GM23248 (cell line): ENCODE data around the gene ELMOD1. TPM values are rescaled to one million over a fixed set of nuclear protein-coding genes. Genes with fewer than 3 reads are reported as not detected.
A peak's percentile ranks its signal among the peaks of the same experiment; 100 is the strongest.

Experiments
- DNase-seq: peaks from one replicate; pipeline ENCODE4 v3.0.0-alpha.2; 2015
- H2AFZ ChIP-seq: fragments of 200-600 bp; sonication (generic); 2 replicates; pipeline ENCODE4 v1.6.1; 2016; ENCODE audit warnings: antibody characterized with exemption
- H3F3A ChIP-seq: fragments of 200-600 bp; sonication (generic); 2 replicates; pipeline ENCODE4 v1.6.1; 2016; ENCODE audit warnings: mild to moderate bottlenecking, antibody characterized with exemption, mixed run types; ENCODE audit not compliant: insufficient read depth
- H3K27ac ChIP-seq: fragments of 200-600 bp; sonication (generic); 2 replicates; pipeline ENCODE4 v1.5.1; 2016; ENCODE audit warnings: mild to moderate bottlenecking
- H3K27me3 ChIP-seq: fragments of 200-600 bp; sonication (generic); replicated peaks from 2 replicates; pipeline ENCODE4 v1.6.1; 2016; ENCODE audit warnings: mild to moderate bottlenecking; ENCODE audit not compliant: insufficient read depth
- H3K36me3 ChIP-seq: fragments of 200-600 bp; sonication (generic); 2 replicates; pipeline ENCODE4 v1.6.1; 2016; ENCODE audit warnings: low read depth, mild to moderate bottlenecking
- H3K4me1 ChIP-seq: fragments of 200-600 bp; sonication (generic); 2 replicates; pipeline ENCODE4 v1.6.1; 2016; ENCODE audit warnings: mild to moderate bottlenecking; ENCODE audit not compliant: insufficient read depth
- H3K4me2 ChIP-seq: fragments of 200-600 bp; sonication (generic); one replicate; pipeline ENCODE4 v1.6.1; 2016; ENCODE audit warnings: mild to moderate bottlenecking; ENCODE audit not compliant: unreplicated experiment
- H3K4me3 ChIP-seq: fragments of 200-600 bp; sonication (generic); 2 replicates; pipeline ENCODE4 v1.5.1; 2016; ENCODE audit warnings: mild to moderate bottlenecking
- H3K79me2 ChIP-seq: fragments of 200-600 bp; sonication (generic); 2 replicates; pipeline ENCODE4 v1.6.1; 2016; ENCODE audit warnings: mild to moderate bottlenecking; ENCODE audit not compliant: insufficient read depth
- H3K9ac ChIP-seq: fragments of 200-600 bp; sonication (generic); 2 replicates; pipeline ENCODE4 v1.6.1; 2016; ENCODE audit warnings: mild to moderate bottlenecking
- H3K9me2 ChIP-seq: fragments of 200-600 bp; sonication (generic); 2 replicates; pipeline ENCODE4 v1.6.1; 2016; ENCODE audit warnings: mixed run types, mild to moderate bottlenecking, moderate library complexity; ENCODE audit not compliant: insufficient read depth
- H3K9me3 ChIP-seq: fragments of 200-600 bp; sonication (generic); one replicate; pipeline ENCODE4 v1.6.1; 2017; ENCODE audit warnings: low read depth
- H4K20me1 ChIP-seq: fragments of 200-600 bp; sonication (generic); 2 replicates; pipeline ENCODE4 v1.6.0; 2016; ENCODE audit not compliant: insufficient read depth
- EZH2 ChIP-seq: fragments of 200-600 bp; sonication (generic); IDR thresholded peaks from 2 replicates; pipeline ENCODE4 v1.6.1; 2018; ENCODE audit warnings: antibody characterized with exemption, mild to moderate bottlenecking; ENCODE audit not compliant: insufficient read depth, poor library complexity, severe bottlenecking
- EZH2phosphoT487 ChIP-seq: fragments of 200-600 bp; sonication (generic); IDR thresholded peaks from 2 replicates; pipeline ENCODE4 v1.6.1; 2018; ENCODE audit warnings: antibody characterized with exemption, moderate library complexity, mild to moderate bottlenecking, low read depth; ENCODE audit not compliant: insufficient read depth
- WGBS, 2 experiments: methylation state at CpG; one replicate each; pipeline ENCODE4 v1.1.6; 2015 to 2017; ENCODE audit warnings: low lambda C conversion rate in 2 of 2, low coverage in 1 of 2; ENCODE audit errors: missing lambda C conversion rate in 2 of 2; 5-methylcytosine and 5-hydroxymethylcytosine counted together
- in situ Hi-C: fragments of 300-500 bp; cut with MboI; formaldehyde crosslinking; loops from 2 replicates; pipeline ENCODE4 v1.15.0; 2020
- polyA plus RNA-seq: library from polyadenylated mRNA; unstranded; fragments of >200 nt; fragmentation: Nextera tagmentation; extraction: Ambion mirVana; gene quantifications from 2 replicates; pipeline ENCODE4 v1.2.1, GENCODE V29; 2016
- total RNA-seq: library from RNA; depleted of rRNA; stranded (reverse); fragments of >200 nt; shearing (Covaris generic); gene quantifications from 2 replicates; pipeline ENCODE4 v1.2.3, GENCODE V29; 2014; rRNA removed

ELMOD1 gene
- total RNA-seq (0.76 TPM in 1 of 2 replicates, not detected in the other), polyA plus RNA-seq (0.32 and 0.51 TPM in 2 replicates)

DNA sequence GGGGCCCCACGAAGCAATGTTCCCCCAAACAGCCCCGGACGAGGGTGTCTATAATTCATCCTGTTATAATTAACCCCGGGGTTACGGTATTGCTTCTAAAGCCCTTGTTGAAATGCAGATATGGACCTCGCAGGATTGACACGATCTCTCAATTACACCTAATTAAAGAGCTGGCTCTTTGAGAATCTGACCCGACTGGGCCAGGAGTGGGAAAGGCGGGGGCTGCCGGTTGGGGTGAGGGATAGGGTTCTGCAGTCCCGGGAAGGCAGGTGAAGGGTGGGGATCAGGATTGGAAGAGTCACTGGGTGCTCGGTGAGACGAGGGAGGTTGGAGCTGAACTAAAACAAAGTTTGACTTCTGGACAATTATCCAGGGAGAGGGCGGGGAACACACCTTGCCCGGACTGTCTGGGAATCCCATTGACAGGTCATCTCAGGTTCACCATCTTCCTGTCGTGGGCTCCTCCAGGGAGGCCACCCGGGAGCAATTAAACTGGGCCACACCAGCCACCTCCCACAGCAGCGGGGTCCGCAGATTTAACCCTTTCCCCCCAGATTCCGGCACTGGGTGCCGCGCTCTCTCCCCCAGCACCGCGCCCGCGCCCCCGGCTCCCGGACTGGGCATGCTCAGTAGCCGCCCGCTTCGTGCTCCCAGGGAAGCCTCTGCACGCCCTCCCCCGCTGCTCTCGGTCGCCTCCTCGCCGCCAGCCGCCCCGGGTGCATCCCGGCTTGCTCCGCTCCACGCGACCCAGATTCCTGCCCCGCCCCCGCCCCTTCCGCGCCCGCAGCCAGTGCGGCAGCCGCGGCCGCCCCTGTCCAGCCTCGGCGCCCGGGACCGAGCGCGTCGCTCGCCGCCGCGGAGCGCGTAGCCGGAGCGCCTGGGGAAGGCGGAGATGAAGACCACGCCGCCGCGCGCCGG lies at the start of gene ELMOD1:
Gene ELMOD1 (plus strand): TSS at position 688 of the 918 bp plus-strand sequence. CDS start 27,043 bp downstream, outside the sequence.
- H3K79me2 ChIP-seq = no peaks in the 10 kb centered on the region
- H4K20me1 ChIP-seq = no peaks in the 10 kb centered on the region
- H3K27me3 ChIP-seq = peaks cover 17% of the 10 kb centered on the region
- peak within 1 kb of the TSS; percentile 79 for H3K4me2 ChIP-seq
- H3K4me1 ChIP-seq = peaks cover 12% of the 10 kb centered on the region
- peak within 1 kb of the TSS; percentile 50 for H3K9ac ChIP-seq
- no peaks in the 10 kb centered on the region for H3K36me3 ChIP-seq
- DNase-seq = peak; percentile 76
- TF ChIP-seq EZH2phosphoT487 (no peak), EZH2 (no peak)
- no peaks in the 10 kb centered on the region for H3K9me2 ChIP-seq
- no peak within 1 kb of the TSS for H3K27ac ChIP-seq
- peak within 1 kb of the TSS; percentile 83 for H2AFZ ChIP-seq
- no peaks in the 10 kb centered on the region for H3K9me3 ChIP-seq
- peaks cover 24% of the 10 kb centered on the region for H3F3A ChIP-seq
- in situ Hi-C loops = no loop called here
- peak within 1 kb of the TSS; percentile 73 for H3K4me3 ChIP-seq
- WGBS, 2 experiments = 1% methylated on average over 40 to 41 of the region's 74 CpGs

DNA sequence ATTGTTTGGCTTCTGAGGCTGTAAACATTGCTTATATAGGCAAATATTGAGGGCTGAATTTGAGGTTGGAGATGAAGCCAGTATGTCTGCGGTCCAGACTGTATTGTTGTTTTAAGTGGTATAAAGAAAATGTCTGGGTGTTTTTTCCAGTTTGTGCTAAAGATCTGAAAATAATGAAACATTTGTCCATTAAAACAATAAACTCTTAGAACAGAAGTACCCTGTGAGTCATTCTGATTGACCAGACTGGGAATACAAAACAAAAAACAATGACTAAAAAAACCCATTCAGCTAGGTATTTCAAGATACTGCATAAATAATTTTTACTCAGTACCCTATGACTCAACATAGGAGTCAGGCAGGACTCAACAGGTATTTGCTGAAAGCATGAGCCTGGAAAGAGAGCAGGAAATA lies 45.8 kb upstream of the ELMOD1 start:
- H2AFZ ChIP-seq = no peak overlapping the region
- no peak overlapping the region for H3K4me3 ChIP-seq
- peaks cover 22% of the 10 kb centered on the region for H3F3A ChIP-seq
- DNase-seq = peak; percentile 74
- no peak overlapping the region for H3K9ac ChIP-seq
- in situ Hi-C loops = no loop called here
- TF ChIP-seq EZH2 (no peak), EZH2phosphoT487 (no peak)
- H4K20me1 ChIP-seq = no peaks in the 10 kb centered on the region
- H3K79me2 ChIP-seq = no peaks in the 10 kb centered on the region
- WGBS, 2 experiments = 69 to 72% methylated on average over 1 of the region's 1 CpG
- peak overlapping the region; percentile 41 for H3K4me2 ChIP-seq
- peak overlapping the region; percentile 62 for H3K27ac ChIP-seq
- H3K27me3 ChIP-seq = no peaks in the 10 kb centered on the region
- H3K36me3 ChIP-seq = no peaks in the 10 kb centered on the region
- peaks cover 18% of the 10 kb centered on the region for H3K4me1 ChIP-seq
- H3K9me3 ChIP-seq = no peaks in the 10 kb centered on the region
- no peaks in the 10 kb centered on the region for H3K9me2 ChIP-seq

- no peak overlapping the region for H2AFZ ChIP-seq
- no peak overlapping the region for H3K27ac ChIP-seq
- H3K9ac ChIP-seq = no peak overlapping the region
- H3K9me2 ChIP-seq = no peaks in the 10 kb centered on the region
- no peak overlapping the region for H3K4me3 ChIP-seq
- in situ Hi-C loops = no loop called here
- H3K79me2 ChIP-seq = no peaks in the 10 kb centered on the region
- no peak for DNase-seq
- no peaks in the 10 kb centered on the region for H3K27me3 ChIP-seq
- H3K9me3 ChIP-seq = no peaks in the 10 kb centered on the region
- no peaks in the 10 kb centered on the region for H4K20me1 ChIP-seq
- H3K4me2 ChIP-seq = no peak overlapping the region
- H3K36me3 ChIP-seq = peaks cover 7% of the 10 kb centered on the region; the same call in 1 of the 2 replicates
- WGBS, 2 experiments = 96 to 98% methylated on average over 4 of the region's 4 CpGs
- TF ChIP-seq EZH2phosphoT487 (no peak), EZH2 (no peak)
- peaks cover 22% of the 10 kb centered on the region for H3F3A ChIP-seq
- H3K4me1 ChIP-seq = peaks cover 18% of the 10 kb centered on the region
Observed at GRCh38 chr11:107547961-107548360, 43.0 kb upstream of the ELMOD1 start.

DNA sequence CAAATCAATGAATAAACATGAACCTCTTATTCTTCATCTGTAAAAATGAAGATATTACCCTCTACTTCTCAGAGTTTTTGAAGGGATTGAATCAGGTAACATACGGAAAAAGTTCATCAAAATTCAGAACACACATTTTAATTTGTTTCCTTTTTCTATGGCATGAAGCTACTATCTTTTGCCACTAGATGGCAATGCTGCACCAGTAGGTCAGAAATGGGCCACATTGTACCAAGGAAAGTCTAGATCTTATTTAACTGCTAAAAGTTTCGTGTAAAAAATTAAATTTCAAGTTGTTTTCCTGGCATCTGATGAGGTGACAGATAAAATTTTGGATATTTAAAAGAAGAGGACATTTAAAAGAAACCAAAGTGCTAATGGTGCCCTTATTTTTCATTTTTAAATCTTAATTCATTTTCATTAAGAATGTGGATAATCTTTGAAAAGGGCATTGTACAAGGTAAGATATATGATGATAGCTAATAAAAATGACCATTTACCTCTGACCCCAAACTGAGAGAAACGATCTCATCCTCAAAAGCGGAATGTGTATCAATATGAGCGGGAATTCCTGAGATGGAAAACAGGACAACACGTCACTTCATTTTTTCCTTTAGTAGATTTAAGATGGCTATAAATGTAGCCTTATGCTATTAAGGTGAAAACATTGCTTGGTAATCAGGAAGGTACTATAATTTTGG lies 41.5 kb upstream of the ELMOD1 start:
- Histone ChIP-seq H3K9ac (no peak overlapping the region), H4K20me1 (no peaks in the 10 kb centered on the region), H3K4me2 (no peak overlapping the region), H3K36me3 (peaks cover 18% of the 10 kb centered on the region; the same call in 1 of the 2 replicates), H3K9me2 (no peaks in the 10 kb centered on the region), H3K79me2 (no peaks in the 10 kb centered on the region), H3F3A (peaks cover 18% of the 10 kb centered on the region), H3K27ac (no peak overlapping the region), H2AFZ (no peak overlapping the region), H3K4me1 (peaks cover 17% of the 10 kb centered on the region), H3K27me3 (no peaks in the 10 kb centered on the region), H3K9me3 (no peaks in the 10 kb centered on the region), H3K4me3 (no peak overlapping the region)
- TF ChIP-seq EZH2phosphoT487 = no peak
- TF ChIP-seq EZH2 = no peak
- 63 to 64% methylated on average over 6 of the region's 6 CpGs for WGBS, 2 experiments
- DNase-seq = peak; percentile 61
- in situ Hi-C loops = no loop called here
